Measurements from ENCODE around the gene UFSP1. TPM values are rescaled to one million over a fixed set of nuclear protein-coding genes. Genes with fewer than 3 reads are reported as not detected.
"Not testable (repeated sequence)": the region's sequence is repeated elsewhere in the genome, so short reads cannot be mapped to it uniquely, and the experiment has no call there.

The UFSP1 gene
- polyA plus RNA-seq, 1 donor from 2014 or later = 2.4 TPM

DNA sequence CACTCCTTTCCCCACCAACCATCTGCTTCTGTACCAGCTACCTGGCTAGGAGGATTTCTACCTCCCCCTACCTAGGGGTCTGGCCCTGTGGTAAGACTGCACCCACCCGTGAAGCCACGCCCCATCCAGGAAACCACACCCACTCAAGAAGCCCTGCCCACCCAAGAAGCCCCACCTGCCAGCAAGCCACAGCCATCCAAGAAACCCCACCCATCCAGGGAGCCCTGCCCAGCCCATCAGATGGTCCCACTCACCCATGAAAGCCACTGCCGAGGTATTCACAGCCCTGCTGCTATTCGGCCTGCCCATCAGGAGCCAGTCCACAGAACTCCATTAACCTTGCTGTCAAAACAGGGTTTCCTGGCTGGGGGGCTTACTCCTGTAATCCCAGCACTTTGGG is 44.2 kb upstream of the UFSP1 start:
- Histone ChIP-seq H3K79me2 (replicated peaks; ENCODE audit: insufficient read depth, low read length) (no peaks in the 10 kb centered on the region), H3F3A (ENCODE audit: insufficient read depth, low read length, poor library complexity, severe bottlenecking) (no peaks in the 10 kb centered on the region), H3K9me2 (ENCODE audit: insufficient read depth, low read length) (no peaks in the 10 kb centered on the region), H3K4me2 (ENCODE audit: low read length) (no peak overlapping the region), H3K9me3 (ENCODE audit: low read length) (no peaks in the 10 kb centered on the region), H3K27ac (ENCODE audit: low read length) (no peak overlapping the region), H4K20me1 (ENCODE audit: insufficient read depth) (no peaks in the 10 kb centered on the region), H2AFZ (ENCODE audit: low read depth, low read length) (no peak overlapping the region), H3K9ac (ENCODE audit: low read length) (no peak overlapping the region), H3K4me3 (ENCODE audit: low read length) (no peak overlapping the region), H3K36me3 (ENCODE audit: insufficient read depth, low read length) (no peaks in the 10 kb centered on the region), H3K27me3 (ENCODE audit: insufficient read depth, low read depth, low read length) (no peaks in the 10 kb centered on the region)
- TF ChIP-seq RAD21 (conservative IDR thresholded peaks at IDR 0.05) (no peak), MXI1 (conservative IDR thresholded peaks at IDR 0.05; ENCODE audit: poor library complexity, severe bottlenecking) (no peak), TAF1 (IDR thresholded peaks at IDR 0.05; ENCODE audit: low read depth) (no peak), EP300 (conservative IDR thresholded peaks at IDR 0.05; ENCODE audit: poor library complexity, severe bottlenecking) (no peak), POLR2AphosphoS5 (IDR thresholded peaks at IDR 0.05) (no peak), SMC3 (conservative IDR thresholded peaks at IDR 0.05; ENCODE audit: poor library complexity) (no peak), EZH2 (IDR thresholded peaks at IDR 0.05; ENCODE audit: borderline replicate concordance, insufficient read depth, low read length, poor library complexity, severe bottlenecking) (no peak)
- TF ChIP-seq, protein P1, sequence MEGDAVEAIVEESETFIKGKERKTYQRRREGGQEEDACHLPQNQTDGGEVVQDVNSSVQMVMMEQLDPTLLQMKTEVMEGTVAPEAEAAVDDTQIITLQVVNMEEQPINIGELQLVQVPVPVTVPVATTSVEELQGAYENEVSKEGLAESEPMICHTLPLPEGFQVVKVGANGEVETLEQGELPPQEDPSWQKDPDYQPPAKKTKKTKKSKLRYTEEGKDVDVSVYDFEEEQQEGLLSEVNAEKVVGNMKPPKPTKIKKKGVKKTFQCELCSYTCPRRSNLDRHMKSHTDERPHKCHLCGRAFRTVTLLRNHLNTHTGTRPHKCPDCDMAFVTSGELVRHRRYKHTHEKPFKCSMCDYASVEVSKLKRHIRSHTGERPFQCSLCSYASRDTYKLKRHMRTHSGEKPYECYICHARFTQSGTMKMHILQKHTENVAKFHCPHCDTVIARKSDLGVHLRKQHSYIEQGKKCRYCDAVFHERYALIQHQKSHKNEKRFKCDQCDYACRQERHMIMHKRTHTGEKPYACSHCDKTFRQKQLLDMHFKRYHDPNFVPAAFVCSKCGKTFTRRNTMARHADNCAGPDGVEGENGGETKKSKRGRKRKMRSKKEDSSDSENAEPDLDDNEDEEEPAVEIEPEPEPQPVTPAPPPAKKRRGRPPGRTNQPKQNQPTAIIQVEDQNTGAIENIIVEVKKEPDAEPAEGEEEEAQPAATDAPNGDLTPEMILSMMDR (IDR thresholded peaks at IDR 0.05; ENCODE audit: poor library complexity, severe bottlenecking) = no peak
- TF ChIP-seq, protein P2, sequence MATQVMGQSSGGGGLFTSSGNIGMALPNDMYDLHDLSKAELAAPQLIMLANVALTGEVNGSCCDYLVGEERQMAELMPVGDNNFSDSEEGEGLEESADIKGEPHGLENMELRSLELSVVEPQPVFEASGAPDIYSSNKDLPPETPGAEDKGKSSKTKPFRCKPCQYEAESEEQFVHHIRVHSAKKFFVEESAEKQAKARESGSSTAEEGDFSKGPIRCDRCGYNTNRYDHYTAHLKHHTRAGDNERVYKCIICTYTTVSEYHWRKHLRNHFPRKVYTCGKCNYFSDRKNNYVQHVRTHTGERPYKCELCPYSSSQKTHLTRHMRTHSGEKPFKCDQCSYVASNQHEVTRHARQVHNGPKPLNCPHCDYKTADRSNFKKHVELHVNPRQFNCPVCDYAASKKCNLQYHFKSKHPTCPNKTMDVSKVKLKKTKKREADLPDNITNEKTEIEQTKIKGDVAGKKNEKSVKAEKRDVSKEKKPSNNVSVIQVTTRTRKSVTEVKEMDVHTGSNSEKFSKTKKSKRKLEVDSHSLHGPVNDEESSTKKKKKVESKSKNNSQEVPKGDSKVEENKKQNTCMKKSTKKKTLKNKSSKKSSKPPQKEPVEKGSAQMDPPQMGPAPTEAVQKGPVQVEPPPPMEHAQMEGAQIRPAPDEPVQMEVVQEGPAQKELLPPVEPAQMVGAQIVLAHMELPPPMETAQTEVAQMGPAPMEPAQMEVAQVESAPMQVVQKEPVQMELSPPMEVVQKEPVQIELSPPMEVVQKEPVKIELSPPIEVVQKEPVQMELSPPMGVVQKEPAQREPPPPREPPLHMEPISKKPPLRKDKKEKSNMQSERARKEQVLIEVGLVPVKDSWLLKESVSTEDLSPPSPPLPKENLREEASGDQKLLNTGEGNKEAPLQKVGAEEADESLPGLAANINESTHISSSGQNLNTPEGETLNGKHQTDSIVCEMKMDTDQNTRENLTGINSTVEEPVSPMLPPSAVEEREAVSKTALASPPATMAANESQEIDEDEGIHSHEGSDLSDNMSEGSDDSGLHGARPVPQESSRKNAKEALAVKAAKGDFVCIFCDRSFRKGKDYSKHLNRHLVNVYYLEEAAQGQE (IDR thresholded peaks at IDR 0.05; ENCODE audit: borderline replicate concordance) = no peak

DNA sequence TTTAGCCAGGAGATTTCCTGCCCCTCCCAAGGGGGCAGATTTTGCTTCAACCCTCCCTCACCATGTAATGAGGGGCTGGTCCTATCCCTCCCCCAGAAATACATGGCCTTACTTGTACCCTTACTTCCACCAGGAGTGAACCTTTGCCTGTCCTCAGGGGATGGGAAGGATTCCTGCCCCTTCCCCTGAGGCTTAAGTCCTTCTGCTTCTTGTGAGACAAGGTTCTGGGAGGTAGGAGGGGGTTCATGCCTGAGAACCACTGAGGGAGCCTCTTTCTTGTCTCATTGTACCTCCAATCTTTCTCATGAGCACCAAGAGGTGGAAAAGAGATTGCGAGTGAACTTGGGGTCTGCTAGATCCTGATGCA is 40.3 kb upstream of the UFSP1 start:
- Histone ChIP-seq H3K9me3 (ENCODE audit: low read length) (no peaks in the 10 kb centered on the region), H3K9ac (ENCODE audit: low read length) (no peak overlapping the region), H2AFZ (ENCODE audit: low read depth, low read length) (no peak overlapping the region), H3F3A (ENCODE audit: insufficient read depth, low read length, poor library complexity, severe bottlenecking) (no peaks in the 10 kb centered on the region), H3K4me2 (ENCODE audit: low read length) (no peak overlapping the region), H3K9me2 (ENCODE audit: insufficient read depth, low read length) (no peaks in the 10 kb centered on the region), H3K4me3 (ENCODE audit: low read length) (no peak overlapping the region), H3K36me3 (ENCODE audit: insufficient read depth, low read length) (no peaks in the 10 kb centered on the region), H3K27ac (ENCODE audit: low read length) (no peak overlapping the region), H3K79me2 (replicated peaks; ENCODE audit: insufficient read depth, low read length) (no peaks in the 10 kb centered on the region), H4K20me1 (ENCODE audit: insufficient read depth) (no peaks in the 10 kb centered on the region), H3K27me3 (ENCODE audit: insufficient read depth, low read depth, low read length) (no peaks in the 10 kb centered on the region)
- TF ChIP-seq EP300 (conservative IDR thresholded peaks at IDR 0.05; ENCODE audit: poor library complexity, severe bottlenecking) = no peak
- TF ChIP-seq, protein P2 (IDR thresholded peaks at IDR 0.05; ENCODE audit: borderline replicate concordance) = no peak

DNA sequence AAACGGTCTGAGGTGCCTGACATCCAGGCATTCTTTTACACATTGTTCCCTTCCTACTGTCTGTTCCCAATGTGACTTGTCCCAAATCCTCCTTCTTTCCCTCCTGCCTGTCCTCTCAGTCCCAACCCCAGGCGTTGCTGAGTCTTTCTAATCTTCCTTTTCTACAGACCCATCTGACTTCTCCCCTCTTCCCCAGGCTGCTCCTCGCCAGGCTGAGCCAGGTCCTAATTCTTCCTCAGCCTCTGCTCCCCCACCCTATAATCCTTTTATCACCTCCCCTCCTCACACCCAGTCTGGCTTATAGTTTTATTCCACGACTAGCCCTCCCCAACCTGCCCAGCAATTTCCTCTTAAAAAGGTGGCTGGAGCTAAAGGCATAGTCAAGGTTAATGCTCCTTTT is 34.1 kb upstream of the UFSP1 start:
- H3K27me3 ChIP-seq (ENCODE audit: insufficient read depth, low read depth, low read length); H3K36me3 ChIP-seq (ENCODE audit: insufficient read depth, low read length); H3K9me2 ChIP-seq (ENCODE audit: insufficient read depth, low read length); H3K9me3 ChIP-seq (ENCODE audit: low read length); H3K4me2 ChIP-seq (ENCODE audit: low read length); H4K20me1 ChIP-seq (ENCODE audit: insufficient read depth); H3F3A ChIP-seq (ENCODE audit: insufficient read depth, low read length, poor library complexity, severe bottlenecking); H2AFZ ChIP-seq (ENCODE audit: low read depth, low read length); H3K27ac ChIP-seq (ENCODE audit: low read length); H3K9ac ChIP-seq (ENCODE audit: low read length); H3K79me2 ChIP-seq (replicated peaks; ENCODE audit: insufficient read depth, low read length); H3K4me3 ChIP-seq (ENCODE audit: low read length): not testable (repeated sequence)
